Heart left ventricle (tissue), 16 donors: ENCODE results near the gene MCF2L. TPM values are rescaled to one million over a fixed set of nuclear protein-coding genes. Genes with fewer than 3 reads are reported as not detected.

Experiments used
- ATAC-seq, 4 donors: fragments of 200-7000 bp; cut with Tn5 transposase; one replicate each; pipeline ENCODE4 v1.9.1; 2020 to 2022; ENCODE audit warnings: moderate library complexity in 4 of 4, mild to moderate bottlenecking in 3 of 4, moderate number of reproducible peaks in 1 of 4
- DNase-seq, 5 donors: peaks; one replicate each; pipeline ENCODE4 v3.0.0-alpha.2; 2020
- H3K27ac ChIP-seq, 12 donors: fragments of 200-600 bp; sonication (generic) in 4 of 12; one replicate each; pipeline versions ENCODE4 v1.5.0 to v1.8.0; 2016 to 2022; ENCODE audit warnings: mild to moderate bottlenecking in 2 of 12
- H3K27me3 ChIP-seq, 9 donors: fragments of 200-600 bp; sonication (generic) in 2 of 9; one replicate each; pipeline versions ENCODE4 v1.5.1 to v1.8.0; 2016 to 2022; ENCODE audit warnings: mild to moderate bottlenecking in 3 of 9
- H3K36me3 ChIP-seq, 9 donors: fragments of 200-600 bp; sonication (generic) in 2 of 9; one replicate each; pipeline versions ENCODE4 v1.5.0 to v1.8.0; 2018 to 2022; ENCODE audit warnings: mild to moderate bottlenecking in 2 of 9
- H3K4me1 ChIP-seq, 12 donors: fragments of 200-600 bp; sonication (generic) in 4 of 12; one replicate each; pipeline versions ENCODE4 v1.5.0 to v1.8.0; 2016 to 2022; ENCODE audit warnings: mild to moderate bottlenecking in 3 of 12
- H3K4me3 ChIP-seq, 12 donors: fragments of 200-600 bp; sonication (generic) in 4 of 12; one replicate each; pipeline versions ENCODE4 v1.5.0 to v1.8.0; 2017 to 2022; ENCODE audit warnings: mild to moderate bottlenecking in 9 of 12, moderate library complexity in 4 of 12
- H3K9me3 ChIP-seq, 12 donors: fragments of 200-600 bp; sonication (generic) in 4 of 12; one replicate each; pipeline versions ENCODE4 v1.5.0 to v1.8.0; 2016 to 2022; ENCODE audit warnings: mild to moderate bottlenecking in 1 of 12
- CTCF ChIP-seq, 12 donors: fragments of 200-600 bp; sonication (generic) in 4 of 12; IDR thresholded peaks; one replicate each; pipeline versions ENCODE4 v1.5.0 to v1.8.0; 2018 to 2022; ENCODE audit warnings: antibody characterized with exemption in 12 of 12, mild to moderate bottlenecking in 5 of 12
- POLR2A ChIP-seq, 2 donors: fragments of 450-650 bp; IDR thresholded peaks; one replicate each; pipeline ENCODE4 v1.6.1; 2017; ENCODE audit warnings: antibody characterized with exemption in 2 of 2, mild to moderate bottlenecking in 2 of 2, moderate library complexity in 2 of 2
- WGBS, 4 donors: extraction: QIAGEN DNeasy Blood & Tissue Kit in 2 of 4; methylation state at CpG; one replicate each; pipeline versions ENCODE4 v1.1.5 to v1.1.7; 2013 to 2018; 5-methylcytosine and 5-hydroxymethylcytosine counted together
- intact Hi-C, 10 donors: fragments of 100-400 bp; cut with DNase I; formaldehyde crosslinking; loops; one replicate each; pipeline versions ENCODE4 v1.11.1 to v1.14.2; 2022
- polyA plus RNA-seq, 2 donors: library from polyadenylated mRNA; stranded (reverse); fragments of 200-250 nt; gene quantifications; one replicate each; pipeline ENCODE4 v1.2.3, GENCODE V29; 2013
- total RNA-seq, 9 donors: library from RNA; depleted of rRNA in 2 of 9; stranded (reverse); fragments of >200 nt in 2 of 9; fragmentation: NEBNext Ultra II Directional in 3 of 9; extraction: Animal tissue kit (Norgen Biotek cat#: 25700) in 3 of 9; gene quantifications; one replicate each; pipeline versions ENCODE4 v1.1.0 to v1.2.4, GENCODE V29; 2016 to 2023
- donor health status: ischemic (EF 13 %, LVEDD 7.1; RV severe dilation, severe dysfunction).
- donor health status: healthy with polysubstance abuse.
- donor health status: DM: no; HTN: yes; CAD: no.
- donor health status: DM: no; HTN: no; CAD: no.
- donor health status: ischemic (EF 25% LVEDD 6.9; RV normal size, moderate dysfunction).
- donor health status: ischemic (EF 25% LVEDD 5.7; RV mildly dilated, moderate dysfunction).
- donor health status: healthy.
- donor health status: DM: yes; HTN: yes; CAD: no.
- donor health status: ischemic (EF 35%, LVEDD 5.7; RV mildly dilated, moderate dysfunction).
- donor health status: nonischemic (EF 11% LVEDD 7.7; RV severe dilation, severe dysfunction).
- donor health status: DM: yes; HTN: yes; CAD: no.
- donor health status: PGD.
- donor health status: ischemic (EF 29% LVEDD 5.4; RV normal size, mild dysfunction).
- donor health status: nonischemic (EF 23%, LVEDD 6.1; RV moderate dilation, normal function).

The MCF2L gene
- total and polyA plus RNA-seq, 11 donors = 26.0 to 61.0 (median 42.7) TPM

- intact Hi-C loops = no loop called here
- DNase-seq = peak in 2 of 5 donors; percentile 18 to 52
- no peak for TF ChIP-seq POLR2A (IDR thresholded peaks at IDR 0.05)
- TF ChIP-seq CTCF (IDR thresholded peaks at IDR 0.05) = no peak
- 84 to 90% (median 88%) methylated on average over 40 to 41 of the region's 41 CpGs for WGBS, 4 donors
- no peak overlapping the region for H3K27ac ChIP-seq
- H3K9me3 ChIP-seq = no peaks in the 10 kb centered on the region
- peak in 3 of 4 donors; percentile 30 to 64 (median 33) for ATAC-seq
- no peaks in the 10 kb centered on the region for H3K4me1 ChIP-seq
- no peaks in the 10 kb centered on the region for H3K27me3 ChIP-seq
- H3K4me3 ChIP-seq = no peak overlapping the region
- H3K36me3 ChIP-seq = peaks cover 0 to 51% (median 4%) of the 10 kb centered on the region in 9 donors
Observed at GRCh38 chr13:113064534-113065405, 95.8 kb downstream of the MCF2L start.

GRCh38 chr13:113065406-113066141 lies 96.6 kb downstream of the MCF2L start:
- no peaks in the 10 kb centered on the region for H3K27me3 ChIP-seq
- DNase-seq = peak in 3 of 5 donors; percentile 38 to 70 (median 46)
- H3K4me3 ChIP-seq = no peak overlapping the region
- intact Hi-C loops = no loop called here
- H3K4me1 ChIP-seq = no peaks in the 10 kb centered on the region
- H3K9me3 ChIP-seq = no peaks in the 10 kb centered on the region
- ATAC-seq = peak; percentile 15 to 43 (median 18)
- TF ChIP-seq CTCF (IDR thresholded peaks at IDR 0.05) (no peak), POLR2A (IDR thresholded peaks at IDR 0.05) (no peak)
- WGBS, 4 donors = 79 to 85% (median 83%) methylated on average over 19 to 29 of the region's 29 CpGs
- peaks cover 0 to 55% (median 12%) of the 10 kb centered on the region in 9 donors for H3K36me3 ChIP-seq
- no peak overlapping the region for H3K27ac ChIP-seq

DNA sequence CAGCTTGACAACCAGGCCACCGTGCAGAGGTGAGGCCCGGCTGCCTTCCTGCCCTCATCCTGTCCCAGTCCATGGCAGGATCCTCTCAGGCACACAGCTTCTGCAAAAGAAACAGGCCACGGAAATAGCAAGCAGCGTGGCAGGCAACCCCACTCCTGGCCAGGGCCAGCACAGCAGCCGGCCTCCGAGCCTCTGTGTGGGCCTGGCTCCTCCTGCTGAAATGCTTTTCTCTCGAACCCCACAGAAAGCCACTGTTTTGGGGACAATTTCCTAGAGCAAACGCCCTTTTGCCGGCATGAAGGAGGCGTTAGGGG lies 97.1 kb downstream of the MCF2L start:
- no peaks in the 10 kb centered on the region for H3K4me1 ChIP-seq
- intact Hi-C loops = no loop called here
- peaks cover 0 to 55% (median 14%) of the 10 kb centered on the region in 9 donors for H3K36me3 ChIP-seq
- no peak for ATAC-seq
- no peak overlapping the region for H3K4me3 ChIP-seq
- H3K9me3 ChIP-seq = no peaks in the 10 kb centered on the region
- DNase-seq = no peak
- TF ChIP-seq CTCF (IDR thresholded peaks at IDR 0.05) (no peak), POLR2A (IDR thresholded peaks at IDR 0.05) (no peak)
- WGBS, 4 donors = 86 to 100% (median 92%) methylated on average over 6 to 10 of the region's 10 CpGs
- no peak overlapping the region for H3K27ac ChIP-seq
- no peaks in the 10 kb centered on the region for H3K27me3 ChIP-seq

DNA sequence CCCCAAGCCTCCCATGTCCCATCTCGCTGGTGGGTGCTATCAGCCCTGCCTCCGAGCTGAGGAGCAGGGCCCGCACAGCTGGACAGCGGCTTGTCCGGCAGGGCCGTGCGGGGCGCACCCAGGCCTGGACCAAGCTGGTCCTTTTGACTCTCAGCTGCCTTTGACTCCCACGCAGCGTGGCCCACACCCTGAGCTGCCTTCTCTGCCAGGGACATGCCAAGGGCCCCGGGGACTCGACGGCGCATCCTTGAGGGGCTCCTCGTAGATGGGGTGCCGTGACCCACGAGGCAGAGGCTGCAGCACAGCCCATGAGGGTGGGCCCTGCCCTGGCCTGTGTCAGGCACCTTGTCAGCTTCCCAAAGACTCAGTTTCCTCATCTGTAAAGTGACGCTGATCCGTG lies 97.7 kb downstream of the MCF2L start:
- TF ChIP-seq CTCF (IDR thresholded peaks at IDR 0.05) (no peak), POLR2A (IDR thresholded peaks at IDR 0.05) (no peak)
- intact Hi-C loops = no loop called here
- WGBS, 4 donors = 86 to 94% (median 90%) methylated on average over 8 to 19 of the region's 19 CpGs
- Histone ChIP-seq H3K27me3 (no peaks in the 10 kb centered on the region), H3K4me3 (no peak overlapping the region), H3K9me3 (no peaks in the 10 kb centered on the region), H3K4me1 (no peaks in the 10 kb centered on the region), H3K27ac (no peak overlapping the region), H3K36me3 (peaks cover 0 to 55% (median 14%) of the 10 kb centered on the region in 9 donors)
- peak in 2 of 5 donors; percentile 19 to 50 for DNase-seq
- ATAC-seq = no peak
